HepG2 (cell line): ENCODE results near the gene PDLIM4. TPM values are rescaled to one million over a fixed set of nuclear protein-coding genes. Genes with fewer than 3 reads are reported as not detected.

Experiments
- ARID2 ChIP-seq: sonication (generic); formaldehyde crosslinking; IDR thresholded peaks from 2 replicates; pipeline ENCODE4 v1.8.1; 2022; ENCODE audit warnings: mild to moderate bottlenecking, missing genetic modification reagents, borderline replicate concordance
- ATAD3A ChIP-seq: sonication (generic); formaldehyde crosslinking; IDR thresholded peaks from 2 replicates; pipeline ENCODE4 v1.4.0; 2020; ENCODE audit warnings: missing genetic modification reagents
- BRCA1 ChIP-seq: sonication (generic); formaldehyde crosslinking; IDR thresholded peaks from 2 replicates; pipeline ENCODE4 v1.4.0; 2020; ENCODE audit warnings: missing genetic modification reagents
- CREB1 ChIP-seq, 2 experiments: fragments of 450-650 bp in 1 of 2; IDR thresholded peaks; 2 replicates each; pipeline ENCODE4 v1.6.1; 2016 to 2017; ENCODE audit warnings: control low read depth in 1 of 2, mild to moderate bottlenecking in 1 of 2, missing compliant biosample characterization in 1 of 2, missing genetic modification characterization in 1 of 2
- CSRNP2 ChIP-seq: sonication (generic); formaldehyde crosslinking; conservative IDR thresholded peaks from 2 replicates; pipeline ENCODE4 v1.8.0; 2022; ENCODE audit warnings: low read depth, missing genetic modification reagents
- EHMT2 ChIP-seq: fragments of 200-600 bp; sonication (generic); IDR thresholded peaks from 2 replicates; pipeline ENCODE4 v1.7.0; 2017; ENCODE audit warnings: antibody characterized with exemption, low read depth, low read length, borderline replicate concordance
- ETS1 ChIP-seq: sonication (generic); formaldehyde crosslinking; IDR thresholded peaks from 2 replicates; pipeline ENCODE4 v1.4.0; 2020; ENCODE audit warnings: missing genetic modification reagents
- EZH2 ChIP-seq: conservative IDR thresholded peaks from 2 replicates; pipeline ENCODE4 v1.6.1; 2012; ENCODE audit warnings: mild to moderate bottlenecking, low read depth, low read length, moderate library complexity
- FOXJ3 ChIP-seq: sonication (generic); formaldehyde crosslinking; IDR thresholded peaks from 2 replicates; pipeline ENCODE4 v1.4.0; 2020; ENCODE audit warnings: missing genetic modification reagents, mild to moderate bottlenecking, borderline replicate concordance
- GABPA ChIP-seq, 2 experiments: IDR thresholded peaks; 2 replicates each; pipeline ENCODE4 v1.6.1; 2011 to 2016; ENCODE audit warnings: low read depth in 2 of 2, low read length in 1 of 2, missing biosample characterization in 1 of 2, missing genetic modification characterization in 1 of 2
- KMT2A ChIP-seq: sonication (generic); formaldehyde crosslinking; IDR thresholded peaks from 2 replicates; pipeline ENCODE4 v1.4.0; 2020; ENCODE audit warnings: missing genetic modification reagents
- MEF2D ChIP-seq: sonication (generic); formaldehyde crosslinking; IDR thresholded peaks from 2 replicates; pipeline ENCODE4 v1.5.1; 2020; ENCODE audit warnings: mild to moderate bottlenecking, missing genetic modification reagents
- NFE2L2 ChIP-seq: fragments of 150-350 bp; IDR thresholded peaks from 2 replicates; pipeline ENCODE4 v1.6.1; 2014; ENCODE audit warnings: low read length
- REXO4 ChIP-seq: sonication (generic); formaldehyde crosslinking; IDR thresholded peaks from 2 replicates; pipeline ENCODE4 v1.8.0; 2022; ENCODE audit warnings: missing genetic modification reagents, mild to moderate bottlenecking, borderline replicate concordance
- TMF1 ChIP-seq: sonication (generic); formaldehyde crosslinking; IDR thresholded peaks from 2 replicates; pipeline ENCODE4 v1.8.1; 2022; ENCODE audit warnings: low read depth, missing genetic modification reagents
- TRIM24 ChIP-seq: sonication (generic); formaldehyde crosslinking; IDR thresholded peaks from 2 replicates; pipeline ENCODE4 v1.8.0; 2022; ENCODE audit warnings: mild to moderate bottlenecking, missing genetic modification reagents
- ZBTB20 ChIP-seq: sonication (generic); formaldehyde crosslinking; IDR thresholded peaks from 2 replicates; pipeline ENCODE4 v1.8.1; 2023; ENCODE audit warnings: missing genetic modification reagents, low read depth, mild to moderate bottlenecking, borderline replicate concordance
- ZBTB37 ChIP-seq: sonication (generic); formaldehyde crosslinking; IDR thresholded peaks from 2 replicates; pipeline ENCODE4 v1.4.0; 2020; ENCODE audit warnings: mild to moderate bottlenecking, missing genetic modification reagents
- ZMAT5 ChIP-seq: sonication (generic); formaldehyde crosslinking; IDR thresholded peaks from 2 replicates; pipeline ENCODE4 v1.5.0; 2020; ENCODE audit warnings: mild to moderate bottlenecking, low read depth, missing genetic modification reagents, borderline replicate concordance
- ZNF205 ChIP-seq: IDR thresholded peaks from 2 replicates; pipeline ENCODE4 v1.6.1; 2018; ENCODE audit warnings: missing biosample characterization, missing genetic modification reagents
- ZNF24 ChIP-seq: fragments of 450-650 bp; IDR thresholded peaks from 2 replicates; pipeline ENCODE4 v1.6.1; 2017; ENCODE audit warnings: antibody characterized with exemption, mild to moderate bottlenecking
- ZNF253 ChIP-seq: sonication (generic); formaldehyde crosslinking; IDR thresholded peaks from 2 replicates; pipeline ENCODE4 v1.8.0; 2022; ENCODE audit warnings: mild to moderate bottlenecking, missing genetic modification reagents, borderline replicate concordance
- ZNF256 ChIP-seq: sonication (generic); formaldehyde crosslinking; conservative IDR thresholded peaks from 2 replicates; pipeline ENCODE4 v1.4.0; 2020; ENCODE audit warnings: missing genetic modification reagents
- ZNF264 ChIP-seq: sonication (generic); formaldehyde crosslinking; IDR thresholded peaks from 2 replicates; pipeline ENCODE4 v1.4.0; 2020; ENCODE audit warnings: missing genetic modification reagents
- ZNF589 ChIP-seq: sonication (generic); formaldehyde crosslinking; conservative IDR thresholded peaks from 2 replicates; pipeline ENCODE4 v1.8.0; 2022; ENCODE audit warnings: mild to moderate bottlenecking, moderate library complexity, missing genetic modification reagents
- ZNF816 ChIP-seq: sonication (generic); formaldehyde crosslinking; IDR thresholded peaks from 2 replicates; pipeline ENCODE4 v1.8.0; 2022; ENCODE audit warnings: missing genetic modification reagents, mild to moderate bottlenecking, borderline replicate concordance
- polyA plus RNA-seq, 8 experiments: library from polyadenylated mRNA; depleted of rRNA in 3 of 8; stranded (reverse) in 7 of 8; unstranded in 1 of 8; fragments of >200 nt; fragmentation: Illumina TruSeq in 4 of 8; extraction: Trizol in 4 of 8; gene quantifications; 2 replicates each; pipeline versions ENCODE4 v1.2.1 to v1.2.3, GENCODE V29; 2011 to 2016; ENCODE audit warnings: low read depth in 4 of 8, missing spikeins in 1 of 8, mixed read lengths in 1 of 8; ENCODE audit not compliant: insufficient read depth in 1 of 8
- total RNA-seq, 5 experiments: library from RNA; depleted of rRNA; stranded (reverse); fragments of >200 nt; fragmentation: Illumina TruSeq; extraction: Trizol; gene quantifications; 2 replicates each; pipeline ENCODE4 v1.2.3, GENCODE V29; 2016; ENCODE audit warnings: low read depth in 1 of 5

Gene PDLIM4
- total and polyA plus RNA-seq, 2 of the 13 experiments (the other 11 are each of a cell fraction or from before 2014, with no cell fraction given): 1.1 to 2.3 TPM

GRCh38 chr5:132321109-132321721 lies 63.7 kb downstream of the PDLIM4 start (continued):
- no peak for TF ChIP-seq GABPA (IDR thresholded peaks at IDR 0.05; ENCODE audit: low read depth, low read length)
- TF ChIP-seq GABPA (CRISPR knock-in tag; IDR thresholded peaks at IDR 0.05; ENCODE audit: low read depth): no peak
- no peak for TF ChIP-seq EHMT2
- TF ChIP-seq ARID2 (CRISPR knock-in tag): no peak
- no peak for TF ChIP-seq ZNF205 (CRISPR knock-in tag)
- no peak for TF ChIP-seq FOXJ3 (CRISPR knock-in tag)
- no peak for TF ChIP-seq NFE2L2
- TF ChIP-seq ZMAT5: no peak
- no peak for TF ChIP-seq MEF2D (CRISPR knock-in tag)
- TF ChIP-seq BRCA1 (CRISPR knock-in tag): no peak
- TF ChIP-seq REXO4: no peak
- no peak for TF ChIP-seq ZBTB37 (CRISPR knock-in tag)
- no peak for TF ChIP-seq ZNF253 (CRISPR knock-in tag)
- no peak for TF ChIP-seq TRIM24 (CRISPR knock-in tag)
- TF ChIP-seq EZH2: no peak
- TF ChIP-seq ETS1 (CRISPR knock-in tag): no peak
- no peak for TF ChIP-seq ZNF24
- TF ChIP-seq ZBTB20 (CRISPR knock-in tag): no peak
- TF ChIP-seq ZNF589 (CRISPR knock-in tag): no peak
- no peak for TF ChIP-seq CREB1 (IDR thresholded peaks at IDR 0.05)
- no peak for TF ChIP-seq CREB1 (CRISPR knock-in tag; IDR thresholded peaks at IDR 0.05)
- no peak for TF ChIP-seq ZNF264
- no peak for TF ChIP-seq KMT2A
- no peak for TF ChIP-seq TMF1 (CRISPR knock-in tag)
- no peak for TF ChIP-seq CSRNP2 (CRISPR knock-in tag)
- no peak for TF ChIP-seq ZNF256 (CRISPR knock-in tag)
- TF ChIP-seq ZNF816 (CRISPR knock-in tag): no peak
- no peak for TF ChIP-seq ATAD3A
